ENCODE measurements around the gene ASAP2. TPM values are rescaled to one million over a fixed set of nuclear protein-coding genes. Genes with fewer than 3 reads are reported as not detected.

The ASAP2 gene
- total RNA-seq, 3 donors from 2014 or later = 50.4 to 84.1 (median 50.5) TPM

- TF ChIP-seq, protein P1, sequence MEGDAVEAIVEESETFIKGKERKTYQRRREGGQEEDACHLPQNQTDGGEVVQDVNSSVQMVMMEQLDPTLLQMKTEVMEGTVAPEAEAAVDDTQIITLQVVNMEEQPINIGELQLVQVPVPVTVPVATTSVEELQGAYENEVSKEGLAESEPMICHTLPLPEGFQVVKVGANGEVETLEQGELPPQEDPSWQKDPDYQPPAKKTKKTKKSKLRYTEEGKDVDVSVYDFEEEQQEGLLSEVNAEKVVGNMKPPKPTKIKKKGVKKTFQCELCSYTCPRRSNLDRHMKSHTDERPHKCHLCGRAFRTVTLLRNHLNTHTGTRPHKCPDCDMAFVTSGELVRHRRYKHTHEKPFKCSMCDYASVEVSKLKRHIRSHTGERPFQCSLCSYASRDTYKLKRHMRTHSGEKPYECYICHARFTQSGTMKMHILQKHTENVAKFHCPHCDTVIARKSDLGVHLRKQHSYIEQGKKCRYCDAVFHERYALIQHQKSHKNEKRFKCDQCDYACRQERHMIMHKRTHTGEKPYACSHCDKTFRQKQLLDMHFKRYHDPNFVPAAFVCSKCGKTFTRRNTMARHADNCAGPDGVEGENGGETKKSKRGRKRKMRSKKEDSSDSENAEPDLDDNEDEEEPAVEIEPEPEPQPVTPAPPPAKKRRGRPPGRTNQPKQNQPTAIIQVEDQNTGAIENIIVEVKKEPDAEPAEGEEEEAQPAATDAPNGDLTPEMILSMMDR (IDR thresholded peaks at IDR 0.05) = no peak
- no peak for ATAC-seq
- intact Hi-C loops (cut with DNase I, micrococcal nuclease) = no loop called here
- Histone ChIP-seq H3K4me3 (no peak overlapping the region), H3K4me1 (ENCODE audit: low read depth) (no peaks in the 10 kb centered on the region), H3K36me3 (ENCODE audit: low read depth) (no peaks in the 10 kb centered on the region), H3K9me3 (no peaks in the 10 kb centered on the region)
- no peak for DNase-seq
Measured at GRCh38 chr2:9430316-9431293, 224.0 kb downstream of the ASAP2 start.

DNA sequence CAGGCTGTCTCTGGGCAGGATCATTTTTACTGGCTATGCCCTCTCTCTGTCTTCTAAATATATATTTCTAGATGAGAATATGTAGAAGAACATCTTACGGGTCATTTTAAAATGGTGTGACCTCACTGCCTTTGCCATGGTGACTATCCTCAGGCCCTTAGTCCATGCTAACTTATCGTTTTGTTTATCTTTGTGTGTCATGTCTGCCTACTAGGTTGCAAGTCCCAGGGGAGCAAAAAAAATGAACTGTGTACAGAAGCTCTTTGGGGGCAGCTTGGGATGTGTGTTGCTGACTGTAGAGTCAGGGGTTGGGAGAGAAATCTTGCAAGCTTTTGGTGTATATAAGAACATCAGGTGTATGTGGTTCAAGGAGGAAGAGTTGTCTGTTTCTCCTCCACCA, 227.9 kb downstream of the ASAP2 start:
- H3K4me3 ChIP-seq = no peak overlapping the region
- no peaks in the 10 kb centered on the region for H3K9me3 ChIP-seq
- no peak for DNase-seq
- no peak for ATAC-seq
- H3K4me1 ChIP-seq (ENCODE audit: low read depth) = no peaks in the 10 kb centered on the region
- H3K36me3 ChIP-seq (ENCODE audit: low read depth) = no peaks in the 10 kb centered on the region
- TF ChIP-seq, protein P1 (IDR thresholded peaks at IDR 0.05) = no peak
- intact Hi-C loops (cut with DNase I, micrococcal nuclease) = no loop called here

- intact Hi-C loops (cut with DNase I, micrococcal nuclease) = no loop called here
- DNase-seq (no peak), ATAC-seq (no peak)
- Histone ChIP-seq H3K4me3 (no peak overlapping the region), H3K9me3 (no peaks in the 10 kb centered on the region), H3K36me3 (ENCODE audit: low read depth) (no peaks in the 10 kb centered on the region), H3K4me1 (ENCODE audit: low read depth) (no peaks in the 10 kb centered on the region)
- TF ChIP-seq, protein P1 (IDR thresholded peaks at IDR 0.05) = no peak
Measured at GRCh38 chr2:9439536-9439935, 232.9 kb downstream of the ASAP2 start.

DNA sequence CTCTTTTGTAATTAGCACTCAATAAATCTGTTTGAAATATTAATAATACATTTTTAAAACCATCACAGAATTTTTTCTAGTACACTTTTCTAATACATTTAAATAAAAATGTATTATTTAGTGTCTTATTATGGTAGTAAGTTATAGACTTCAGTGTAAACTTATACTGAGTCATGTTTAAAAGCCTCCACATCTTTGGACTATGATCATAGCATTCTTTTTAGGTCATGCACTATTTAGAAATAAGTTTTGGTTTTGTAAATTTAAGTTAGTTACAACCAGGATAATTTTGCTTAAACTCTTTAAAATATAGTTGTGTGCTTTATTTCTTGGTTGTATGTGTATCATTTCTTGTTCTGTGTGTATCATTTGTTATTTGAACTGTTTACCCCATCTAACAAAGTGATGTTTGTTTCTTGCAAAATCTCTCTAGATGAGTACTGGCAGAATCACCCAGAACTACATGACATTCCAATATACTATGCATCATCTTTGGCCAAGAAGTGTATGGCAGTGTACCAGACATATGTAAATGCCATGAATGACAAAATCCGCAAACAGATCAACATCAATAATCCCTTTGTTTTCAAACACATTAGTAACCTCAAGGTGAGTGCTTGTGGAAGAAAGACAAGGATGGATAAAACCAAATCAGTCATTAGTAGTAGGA, 233.6 kb downstream of the ASAP2 start:
- TF ChIP-seq, protein P1 (IDR thresholded peaks at IDR 0.05) = no peak
- DNase-seq = no peak

DNA sequence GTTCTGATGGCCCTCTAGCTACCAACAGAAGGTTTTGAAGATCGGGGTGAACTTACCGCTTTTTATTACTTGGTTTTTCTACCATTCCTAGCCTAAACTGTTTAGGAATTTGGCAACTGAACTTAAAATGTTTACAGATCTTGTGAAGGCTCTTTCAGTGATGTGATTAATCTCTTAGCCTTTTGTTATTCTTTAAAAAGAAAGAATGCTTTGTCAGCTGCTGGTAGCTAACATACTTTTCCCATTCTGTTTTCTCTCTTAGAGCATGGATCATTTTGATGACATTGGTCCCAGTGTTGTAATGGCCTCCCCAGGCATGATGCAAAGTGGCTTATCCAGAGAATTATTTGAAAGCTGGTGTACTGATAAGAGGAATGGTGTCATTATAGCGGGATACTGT, 234.9 kb downstream of the ASAP2 start:
- ATAC-seq (no peak), DNase-seq (no peak)
- no peaks in the 10 kb centered on the region for H3K4me1 ChIP-seq (ENCODE audit: low read depth)
- no peaks in the 10 kb centered on the region for H3K36me3 ChIP-seq (ENCODE audit: low read depth)
- intact Hi-C loops (cut with DNase I, micrococcal nuclease) = no loop called here
- TF ChIP-seq, protein P1 (IDR thresholded peaks at IDR 0.05) = no peak
- H3K4me3 ChIP-seq = no peak overlapping the region
- H3K9me3 ChIP-seq = no peaks in the 10 kb centered on the region

More for the DNA sequence above, 233.6 kb downstream of the ASAP2 start:
- intact Hi-C loops (cut with DNase I, micrococcal nuclease) = no loop called here
- Histone ChIP-seq H3K9me3 (no peaks in the 10 kb centered on the region), H3K4me1 (ENCODE audit: low read depth) (no peaks in the 10 kb centered on the region), H3K4me3 (no peak overlapping the region), H3K36me3 (ENCODE audit: low read depth) (no peaks in the 10 kb centered on the region)
- no peak for ATAC-seq

Data from mucosa of descending colon (tissue), 3 donors.